Keratinocyte (primary cell): ENCODE measurements around the gene CREB5. TPM values are rescaled to one million over a fixed set of nuclear protein-coding genes. Genes with fewer than 3 reads are reported as not detected.

Experiments used
- DNase-seq: peaks from one replicate; pipeline ENCODE4 v3.0.0-alpha.2; 2011; ENCODE audit warnings: low read depth, missing footprints, low spot score
- FAIRE-seq: peaks from 2 replicates; lab custom pipeline; 2011; peaks lifted over from hg19 to GRCh38; lab: Jason Lieb, UNC
- H2AFZ ChIP-seq: 2 replicates; pipeline ENCODE4 v1.6.0; 2012; ENCODE audit warnings: low read length, control low read depth, inconsistent platforms; ENCODE audit not compliant: control insufficient read depth
- H3K27ac ChIP-seq: 2 replicates; pipeline ENCODE4 v1.5.1; 2011; ENCODE audit warnings: low read length; ENCODE audit not compliant: control insufficient read depth, insufficient read depth
- H3K27me3 ChIP-seq: 3 replicates; pipeline ENCODE4 v1.6.0; 2011; ENCODE audit warnings: low read length; ENCODE audit not compliant: control insufficient read depth, insufficient read depth; ENCODE audit errors: extremely low read depth
- H3K36me3 ChIP-seq, 2 experiments: 2 replicates in 1 of 2; 3 replicates in 1 of 2; pipeline ENCODE4 v1.5.1; 2011; ENCODE audit warnings: low read length in 2 of 2, mild to moderate bottlenecking in 1 of 2; ENCODE audit not compliant: control insufficient read depth in 2 of 2, insufficient read depth in 2 of 2; ENCODE audit errors: extremely low read depth in 1 of 2
- H3K4me1 ChIP-seq: 3 replicates; pipeline ENCODE4 v1.5.1; 2011; ENCODE audit warnings: low read length; ENCODE audit not compliant: control insufficient read depth, insufficient read depth; ENCODE audit errors: extremely low read depth
- H3K4me2 ChIP-seq: 3 replicates; pipeline ENCODE4 v1.6.0; 2011; ENCODE audit warnings: low read depth, low read length; ENCODE audit not compliant: control insufficient read depth, insufficient read depth; ENCODE audit errors: extremely low read depth
- H3K4me3 ChIP-seq, 3 experiments: fragments of 200-600 bp in 1 of 3; sonication (generic) in 1 of 3; 2 replicates in 2 of 3; 3 replicates in 1 of 3; pipeline ENCODE4 v1.5.1; 2011 to 2016; ENCODE audit warnings: low read length in 3 of 3, mild to moderate bottlenecking in 3 of 3, control low read depth in 2 of 3, inconsistent platforms in 1 of 3, low read depth in 1 of 3, mixed read lengths in 1 of 3, mixed run types in 1 of 3, moderate library complexity in 1 of 3; ENCODE audit not compliant: control insufficient read depth in 2 of 3, insufficient read depth in 2 of 3; ENCODE audit errors: extremely low read depth in 1 of 3
- H3K79me2 ChIP-seq: 2 replicates; pipeline ENCODE4 v1.6.0; 2012; ENCODE audit warnings: low read length; ENCODE audit not compliant: control insufficient read depth, insufficient read depth
- H3K9ac ChIP-seq: 3 replicates; pipeline ENCODE4 v1.6.0; 2011; ENCODE audit warnings: low read length; ENCODE audit not compliant: control insufficient read depth, insufficient read depth; ENCODE audit errors: extremely low read depth
- H3K9me1 ChIP-seq: 3 replicates; pipeline ENCODE4 v1.6.0; 2011; ENCODE audit warnings: low read length; ENCODE audit not compliant: control insufficient read depth, insufficient read depth; ENCODE audit errors: extremely low read depth
- H3K9me3 ChIP-seq: 2 replicates; pipeline ENCODE4 v1.5.1; 2012; ENCODE audit warnings: low read depth, low read length; ENCODE audit not compliant: control insufficient read depth
- H4K20me1 ChIP-seq: 3 replicates; pipeline ENCODE4 v1.6.0; 2011; ENCODE audit warnings: low read length; ENCODE audit not compliant: control insufficient read depth, insufficient read depth; ENCODE audit errors: extremely low read depth
- CTCF ChIP-seq, 3 experiments: IDR thresholded peaks in 1 of 3; conservative IDR thresholded peaks in 1 of 3; optimal IDR thresholded peaks in 1 of 3; 2 replicates in 2 of 3; 3 replicates in 1 of 3; pipeline versions ENCODE3 to v1.5.1; 2011; ENCODE audit warnings: low read length in 3 of 3, mild to moderate bottlenecking in 3 of 3, moderate library complexity in 2 of 3, control low read depth in 1 of 3, inconsistent platforms in 1 of 3; ENCODE audit not compliant: insufficient read depth in 2 of 3; ENCODE audit errors: extremely low read depth in 1 of 3
- EZH2 ChIP-seq: IDR thresholded peaks from one replicate; pipeline ENCODE4 v1.6.1; 2012; ENCODE audit warnings: inconsistent platforms, mild to moderate bottlenecking, low read length, moderate library complexity
- dilution Hi-C: fragments of 300-500 bp; cut with MboI; formaldehyde crosslinking; loops from one replicate; pipeline ENCODE4 v1.7.0; 2020; ENCODE audit warnings: low sequenced_read_pairs; ENCODE audit not compliant: extremely low pct_ligation_motif_present
- polyA plus RNA-seq, 5 experiments: library from polyadenylated mRNA; depleted of rRNA in 3 of 5; stranded (reverse) in 3 of 5; stranded (forward) in 1 of 5; unstranded in 1 of 5; fragments of >200 nt; gene quantifications; 1 replicate in 1 of 5; 2 replicates in 3 of 5; 3 replicates in 1 of 5; pipeline versions ENCODE4 v1.2.1 to v1.2.3, GENCODE V29; 2011 to 2012; ENCODE audit warnings: missing spikeins in 2 of 5, low read depth in 1 of 5, low replicate concordance in 1 of 5

CREB5 gene
- polyA plus RNA-seq, 1 donor (not counting 4 experiments of a cell fraction or from before 2014, with no cell fraction given) = 7.9 TPM

- DNase-seq (no peak), FAIRE-seq (no peak)
- dilution Hi-C loops = no loop called here
- Histone ChIP-seq H2AFZ (no peak overlapping the region), H4K20me1 (no peaks in the 10 kb centered on the region), H3K27me3 (no peaks in the 10 kb centered on the region), H3K4me3 (no peak overlapping the region), H3K36me3 (no peaks in the 10 kb centered on the region), H3K9me1 (no peaks in the 10 kb centered on the region), H3K9ac (no peak overlapping the region), H3K9me3 (no peaks in the 10 kb centered on the region), H3K4me2 (no peak overlapping the region), H3K27ac (no peak overlapping the region), H3K79me2 (no peaks in the 10 kb centered on the region), H3K4me1 (no peaks in the 10 kb centered on the region)
- TF ChIP-seq EZH2 = no peak
- no peak for TF ChIP-seq CTCF (optimal IDR thresholded peaks at IDR 0.05 in 1 of 3, IDR thresholded peaks at IDR 0.05 in 1 of 3, conservative IDR thresholded peaks at IDR 0.05 in 1 of 3; ENCODE audit: extremely low read depth in 1 of 3, insufficient read depth in 2 of 3, low read length in 3 of 3)
These were observed 361.3 kb downstream of the CREB5 start for GRCh38 chr7:28773423-28774145.

GRCh38 chr7:28774261-28774988 lies 362.1 kb downstream of the CREB5 start:
- no peaks in the 10 kb centered on the region for H3K9me1 ChIP-seq
- H3K9me3 ChIP-seq = no peaks in the 10 kb centered on the region
- no peak overlapping the region for H3K27ac ChIP-seq
- H4K20me1 ChIP-seq = no peaks in the 10 kb centered on the region
- H3K4me1 ChIP-seq = no peaks in the 10 kb centered on the region
- H2AFZ ChIP-seq = no peak overlapping the region
- TF ChIP-seq EZH2 = no peak
- TF ChIP-seq CTCF (optimal IDR thresholded peaks at IDR 0.05 in 1 of 3, IDR thresholded peaks at IDR 0.05 in 1 of 3, conservative IDR thresholded peaks at IDR 0.05 in 1 of 3; ENCODE audit: extremely low read depth in 1 of 3, insufficient read depth in 2 of 3, low read length in 3 of 3) = no peak
- H3K9ac ChIP-seq = no peak overlapping the region
- H3K36me3 ChIP-seq = no peaks in the 10 kb centered on the region
- H3K27me3 ChIP-seq = no peaks in the 10 kb centered on the region
- dilution Hi-C loops = no loop called here
- DNase-seq (no peak), FAIRE-seq (no peak)
- H3K4me3 ChIP-seq = no peak overlapping the region
- no peak overlapping the region for H3K4me2 ChIP-seq
- H3K79me2 ChIP-seq = no peaks in the 10 kb centered on the region
